B cell (primary cell): ENCODE results near the gene ANKDD1A. TPM values are rescaled to one million over a fixed set of nuclear protein-coding genes. Genes with fewer than 3 reads are reported as not detected.

Experiments used
- ATAC-seq: fragments of 200-7000 bp; cut with Tn5 transposase; one replicate; pipeline ENCODE4 v1.10.0; 2021; ENCODE audit warnings: low read depth, mild to moderate bottlenecking, moderate number of reproducible peaks, moderate library complexity
- CTCF ChIA-PET: fragments of 350-600 bp; sonication (Branson Sonifier 250); formaldehyde crosslinking; loops from one replicate; lab custom pipeline; 2021; ENCODE audit warnings: antibody characterized with exemption, inconsistent platforms; lab: Charles Lee
- POLR2A ChIA-PET: fragments of 350-600 bp; sonication (Branson Sonifier 250); formaldehyde crosslinking; loops from one replicate; lab custom pipeline; 2021; ENCODE audit warnings: antibody characterized with exemption; lab: Charles Lee
- DNase-seq: peaks from one replicate; pipeline ENCODE4 v3.0.0; 2013
- H2AFZ ChIP-seq: 2 replicates; pipeline ENCODE4 v1.6.1; 2012; ENCODE audit warnings: mild to moderate bottlenecking, low read depth, low read length; ENCODE audit not compliant: insufficient read depth, poor library complexity, severe bottlenecking
- H3K27ac ChIP-seq, 2 donors: 1 replicate in 1 of 2; 2 replicates in 1 of 2; pipeline ENCODE4 v1.5.1; 2012 to 2013; ENCODE audit warnings: low read length in 2 of 2, mild to moderate bottlenecking in 2 of 2, moderate library complexity in 1 of 2
- H3K27me3 ChIP-seq, 4 experiments: fragments of 200-600 bp in 1 of 4; sonication (generic) in 1 of 4; replicated peaks in 1 of 4; 1 replicate in 2 of 4; 2 replicates in 2 of 4; pipeline versions ENCODE4 v1.6.1 to v1.7.0; 2013 to 2016; ENCODE audit warnings: low read length in 3 of 4, mild to moderate bottlenecking in 2 of 4, mixed read lengths in 1 of 4, moderate library complexity in 1 of 4; ENCODE audit not compliant: insufficient read depth in 4 of 4, control insufficient read depth in 3 of 4; ENCODE audit errors: control extremely low read depth in 1 of 4
- H3K36me3 ChIP-seq, 2 experiments: replicated peaks in 1 of 2; 1 replicate in 1 of 2; 2 replicates in 1 of 2; pipeline versions ENCODE4 v1.6.1 to v1.7.1; 2013; ENCODE audit warnings: low read length in 1 of 2; ENCODE audit not compliant: insufficient read depth in 2 of 2, control insufficient read depth in 1 of 2; ENCODE audit errors: control extremely low read depth in 1 of 2, extremely low read depth in 1 of 2
- H3K4me1 ChIP-seq, 2 donors: fragments of 200-600 bp in 1 of 2; sonication (generic) in 1 of 2; 1 replicate in 1 of 2; 2 replicates in 1 of 2; pipeline versions ENCODE4 v1.5.1 to v1.6.1; 2013 to 2017; ENCODE audit warnings: low read length in 2 of 2; ENCODE audit not compliant: control insufficient read depth in 2 of 2, insufficient read depth in 2 of 2
- H3K4me2 ChIP-seq: replicated peaks from 2 replicates; pipeline ENCODE3; 2012; ENCODE audit warnings: mild to moderate bottlenecking, low read depth, low read length; ENCODE audit not compliant: poor library complexity, severe bottlenecking
- H3K4me3 ChIP-seq, 5 experiments: fragments of 200-600 bp in 1 of 5; sonication (generic) in 1 of 5; 1 replicate in 3 of 5; 2 replicates in 2 of 5; pipeline versions ENCODE4 v1.5.1 to v1.7.0; 2011 to 2016; ENCODE audit warnings: low read length in 4 of 5, mild to moderate bottlenecking in 4 of 5, low read depth in 2 of 5, control low read depth in 1 of 5, moderate library complexity in 1 of 5; ENCODE audit not compliant: insufficient read depth in 1 of 5; ENCODE audit errors: control extremely low read depth in 1 of 5, extremely low read depth in 1 of 5
- H3K79me2 ChIP-seq: fragments of 200-600 bp; sonication (generic); one replicate; pipeline ENCODE4 v1.6.0; 2016; ENCODE audit warnings: low read length; ENCODE audit not compliant: control insufficient read depth, insufficient read depth
- H3K9ac ChIP-seq: fragments of 200-600 bp; sonication (generic); 2 replicates; pipeline ENCODE4 v1.6.1; 2017; ENCODE audit warnings: mild to moderate bottlenecking, low read length, moderate library complexity
- H3K9me3 ChIP-seq, 3 donors: one replicate each; pipeline versions ENCODE4 v1.6.1 to v1.7.1; 2013; ENCODE audit warnings: low read length in 2 of 3; ENCODE audit not compliant: control insufficient read depth in 2 of 3, insufficient read depth in 1 of 3; ENCODE audit errors: control extremely low read depth in 1 of 3
- H4K20me1 ChIP-seq: 2 replicates; pipeline ENCODE4 v1.6.0; 2012; ENCODE audit warnings: mild to moderate bottlenecking, low read length; ENCODE audit not compliant: insufficient read depth, control insufficient read depth, poor library complexity, severe bottlenecking
- H3K27ac Mint-ChIP-seq: one replicate; pipeline ENCODE4 v1.8.0; 2021; ENCODE audit warnings: mixed read lengths
- H3K27me3 Mint-ChIP-seq: one replicate; pipeline ENCODE4 v1.8.0; 2021; ENCODE audit warnings: mixed read lengths
- H3K4me1 Mint-ChIP-seq: one replicate; pipeline ENCODE4 v1.8.0; 2021; ENCODE audit warnings: mixed read lengths
- H3K4me3 Mint-ChIP-seq: one replicate; pipeline ENCODE4 v1.8.0; 2021; ENCODE audit warnings: mixed read lengths
- H3K9me3 Mint-ChIP-seq: one replicate; pipeline ENCODE4 v1.8.0; 2022; ENCODE audit warnings: mixed read lengths; ENCODE audit not compliant: insufficient read depth
- CTCF ChIP-seq: fragments of 200-600 bp; IDR thresholded peaks from one replicate; pipeline ENCODE4 v1.8.0; 2022; ENCODE audit warnings: antibody characterized with exemption, mild to moderate bottlenecking
- EZH2 ChIP-seq: IDR thresholded peaks from 2 replicates; pipeline ENCODE4 v1.6.1; 2012; ENCODE audit warnings: borderline replicate concordance, low read depth, mild to moderate bottlenecking, moderate library complexity, low read length; ENCODE audit not compliant: insufficient read depth, poor library complexity, severe bottlenecking
- WGBS: methylation state at CpG from one replicate; pipeline ENCODE4 v1.1.5; 2013; ENCODE audit warnings: missing lambda C conversion rate; ENCODE audit not compliant: insufficient coverage; 5-methylcytosine and 5-hydroxymethylcytosine counted together
- intact Hi-C: fragments of 100-400 bp; cut with micrococcal nuclease; formaldehyde crosslinking; loops from one replicate; pipeline ENCODE4 v1.10.0; 2022
- polyA plus RNA-seq: library from polyadenylated mRNA; depleted of rRNA; stranded (reverse); fragments of >200 nt; gene quantifications from 2 replicates; pipeline ENCODE4 v1.2.3, GENCODE V29; 2012
- total RNA-seq, 2 donors: library from RNA; stranded (reverse); fragments of 120-200 nt in 1 of 2; gene quantifications; 1 replicate in 1 of 2; 2 replicates in 1 of 2; pipeline versions ENCODE4 v1.2.3 to v1.2.4, GENCODE V29; 2013 to 2022

The ANKDD1A gene
- total and polyA plus RNA-seq, 2 donors (not counting 1 experiment from before 2014, with no cell fraction given), result 2.6 to 2.7 TPM

- Histone ChIP-seq H3K27me3 (no peaks in the 10 kb centered on the region), H4K20me1 (no peaks in the 10 kb centered on the region), H3K4me1 (peaks cover 23 to 36% of the 10 kb centered on the region in 2 donors), H2AFZ (no peak overlapping the region), H3K9ac (no peak overlapping the region), H3K27ac (no peak overlapping the region), H3K4me2 (no peak overlapping the region), H3K79me2 (peaks cover 3% of the 10 kb centered on the region), H3K9me3 (peaks cover 1 to 7% (median 6%) of the 10 kb centered on the region in 3 donors), H3K4me3 (no peak overlapping the region), H3K36me3 (no peaks in the 10 kb centered on the region)
- ChIA-PET POLR2A (no interaction called here), CTCF (interaction anchor here (0.6 to 2.6 kb wide), 4 partner anchors 13 to 173 kb away, joined by 3 to 10 read pairs (median 6); no protein-coding TSS in a partner anchor)
- Mint-ChIP-seq H3K4me3 (no peak overlapping the region), H3K27me3 (no peaks in the 10 kb centered on the region), H3K9me3 (peaks cover 2% of the 10 kb centered on the region), H3K27ac (no peak overlapping the region), H3K4me1 (peaks cover 50% of the 10 kb centered on the region)
- no peak for DNase-seq
- intact Hi-C loops, result no loop called here
- TF ChIP-seq CTCF, result no peak
- no peak for TF ChIP-seq EZH2
- no peak for ATAC-seq
- 100% methylated on average over 1 of the region's 5 CpGs for WGBS
Observed at GRCh38 chr15:64901141-64901540, 10.6 kb upstream of the ANKDD1A start.

GRCh38 chr15:64901914-64902313, 9.8 kb upstream of the ANKDD1A start:
- Mint-ChIP-seq H3K4me3 (no peak overlapping the region), H3K9me3 (peaks cover 2% of the 10 kb centered on the region), H3K27ac (peak overlapping the region; percentile 50), H3K4me1 (peaks cover 43% of the 10 kb centered on the region), H3K27me3 (no peaks in the 10 kb centered on the region)
- H3K9ac ChIP-seq, result no peak overlapping the region
- no peaks in the 10 kb centered on the region for H3K27me3 ChIP-seq
- H3K4me2 ChIP-seq, result peak overlapping the region; percentile 34
- H3K79me2 ChIP-seq, result peaks cover 3% of the 10 kb centered on the region
- TF ChIP-seq EZH2 (no peak), CTCF (no peak)
- H3K27ac ChIP-seq, result peak overlapping the region in 1 of 2 donors; percentile 16
- DNase-seq (peak; percentile 63), ATAC-seq (peak; percentile 53)
- no CpG with 5 or more reads among the region's 2 CpGs for WGBS
- H3K9me3 ChIP-seq, result peaks cover 1 to 7% (median 6%) of the 10 kb centered on the region in 3 donors
- H3K4me3 ChIP-seq, result no peak overlapping the region
- intact Hi-C loops, result no loop called here
- no peaks in the 10 kb centered on the region for H3K36me3 ChIP-seq
- no peak overlapping the region for H2AFZ ChIP-seq
- POLR2A ChIA-PET, result interaction anchor here (0.7 kb wide), 2 partner anchors 66 to 258 kb away, joined by 3 to 4 read pairs; no protein-coding TSS in a partner anchor
- H3K4me1 ChIP-seq, result peaks cover 21 to 28% of the 10 kb centered on the region in 2 donors
- CTCF ChIA-PET, result interaction anchor here (0.6 to 2.6 kb wide), 7 partner anchors 8 to 174 kb away, joined by 3 to 10 read pairs (median 5); no protein-coding TSS in a partner anchor
- H4K20me1 ChIP-seq, result no peaks in the 10 kb centered on the region
